HG03097 (cell line): ENCODE measurements around the gene SYCP3.

Source experiments
- ATAC-seq: cut with Tn5 transposase; IDR thresholded peaks from one replicate; pipeline ENCODE4 v1.9.1; 2021; ENCODE audit not compliant: unreplicated experiment, low FRiP score

The SYCP3 gene

DNA sequence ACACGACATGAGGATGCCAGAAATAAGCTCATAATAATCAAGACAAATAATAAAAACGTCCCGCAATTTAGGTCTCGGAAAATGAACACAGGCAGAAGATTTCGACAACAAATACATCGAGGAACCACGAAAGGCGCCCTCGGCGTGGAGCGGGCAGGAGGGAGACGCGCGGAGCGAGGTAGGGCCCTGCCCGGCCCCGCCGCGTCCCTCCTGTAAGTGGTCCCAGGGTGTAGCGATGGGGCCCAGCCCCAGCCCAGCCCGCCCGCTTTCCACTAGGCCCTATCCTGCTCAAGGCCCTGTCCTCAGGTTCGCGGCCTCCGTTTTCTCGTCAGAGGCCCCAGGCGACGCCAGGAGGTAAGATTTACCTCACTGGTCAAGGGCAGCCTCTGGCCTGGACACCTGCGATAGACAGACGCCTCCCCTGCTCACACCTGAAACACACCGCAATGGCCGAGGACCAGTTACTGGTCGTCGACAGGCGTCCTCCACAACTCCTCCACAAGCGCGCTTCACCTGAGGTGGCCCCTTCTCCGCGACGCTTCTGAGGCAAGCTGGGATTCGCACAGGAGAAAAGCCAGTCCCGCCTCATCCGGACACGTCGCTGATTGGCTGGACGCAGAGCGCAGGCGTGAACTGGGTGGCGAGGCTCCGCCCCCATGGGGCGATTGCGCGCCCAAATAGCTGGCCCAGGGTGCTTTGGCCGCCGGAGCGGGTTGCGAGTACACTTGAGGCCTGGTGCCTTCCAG lies at the start of gene SYCP3:
Gene SYCP3, minus strand, starts transcription at position 543 of the 746 bp plus-strand sequence. CDS start 1,527 bp downstream, outside the sequence.
- no peak for ATAC-seq

- ATAC-seq, result no peak
Measured at GRCh38 chr12:101785671-101786070, 46.4 kb upstream of the SYCP3 start.

DNA sequence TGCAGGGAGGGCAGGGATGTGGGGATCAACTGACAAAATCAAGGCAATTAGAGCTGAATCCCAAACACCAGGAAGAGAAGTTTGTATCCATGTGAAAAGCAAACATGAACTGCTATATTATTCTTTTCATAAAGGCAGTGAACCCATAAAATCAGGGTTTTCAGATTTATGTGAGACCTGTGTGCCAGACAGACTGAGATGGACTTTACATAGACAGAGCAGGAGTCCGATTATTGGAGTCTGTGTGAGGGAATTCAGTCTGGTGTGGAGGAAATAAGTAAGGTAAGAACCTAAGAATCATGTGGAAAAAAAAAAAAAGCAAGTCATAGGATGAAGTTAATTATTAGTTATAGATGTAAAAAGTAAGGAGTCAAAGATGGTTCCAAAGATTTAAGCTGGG lies 45.1 kb upstream of the SYCP3 start:
- ATAC-seq, result no peak

- no peak for ATAC-seq
Measured at GRCh38 chr12:101783838-101784237, 44.6 kb upstream of the SYCP3 start.

GRCh38 chr12:101783150-101783549 lies 43.9 kb upstream of the SYCP3 start:
- no peak for ATAC-seq

- no peak for ATAC-seq
Measured at GRCh38 chr12:101782273-101782731, 43.0 kb upstream of the SYCP3 start.

DNA sequence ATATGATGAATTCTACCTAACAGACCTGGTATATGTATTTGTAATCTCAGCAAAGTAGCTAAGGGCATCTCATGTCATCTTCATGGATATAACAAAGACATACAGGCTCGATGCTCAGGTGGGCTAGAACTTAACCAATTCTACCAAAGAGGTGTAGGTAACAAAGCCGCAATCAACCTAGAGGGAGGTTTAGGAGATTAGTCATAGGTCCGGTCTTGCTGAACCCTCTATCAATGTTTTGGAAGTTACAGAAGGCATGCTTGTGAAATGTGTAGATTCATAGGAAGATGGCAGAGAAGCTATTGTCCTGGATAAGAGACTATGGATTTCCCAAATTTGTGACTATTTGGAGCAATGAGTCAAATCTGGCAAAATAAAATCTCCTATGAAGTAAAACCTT lies 42.6 kb upstream of the SYCP3 start:
- no peak for ATAC-seq

GRCh38 chr12:101780599-101780998 lies 41.3 kb upstream of the SYCP3 start:
- no peak for ATAC-seq

GRCh38 chr12:101779626-101780025 lies 40.4 kb upstream of the SYCP3 start:
- ATAC-seq, result no peak

DNA sequence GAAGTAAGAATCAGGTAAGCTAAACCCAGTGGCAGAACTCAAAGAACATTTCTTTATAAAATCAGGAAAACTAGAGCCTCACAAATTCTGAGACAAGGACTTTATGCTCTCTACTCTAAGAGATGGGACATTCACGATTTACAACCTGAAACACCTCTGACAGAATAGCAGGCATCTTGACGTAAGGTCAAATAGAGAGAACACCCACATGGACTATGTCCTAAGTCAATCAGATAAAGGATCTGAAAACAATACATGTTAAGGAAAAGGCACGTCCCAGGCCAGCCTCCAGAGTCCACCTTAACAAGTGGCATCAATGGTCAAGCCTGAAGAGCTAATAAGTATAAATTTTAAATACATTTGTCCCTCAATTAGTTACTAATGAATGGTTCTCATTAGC lies 39.9 kb upstream of the SYCP3 start:
- no peak for ATAC-seq

GRCh38 chr12:101777978-101778377 lies 38.7 kb upstream of the SYCP3 start:
- no peak for ATAC-seq

DNA sequence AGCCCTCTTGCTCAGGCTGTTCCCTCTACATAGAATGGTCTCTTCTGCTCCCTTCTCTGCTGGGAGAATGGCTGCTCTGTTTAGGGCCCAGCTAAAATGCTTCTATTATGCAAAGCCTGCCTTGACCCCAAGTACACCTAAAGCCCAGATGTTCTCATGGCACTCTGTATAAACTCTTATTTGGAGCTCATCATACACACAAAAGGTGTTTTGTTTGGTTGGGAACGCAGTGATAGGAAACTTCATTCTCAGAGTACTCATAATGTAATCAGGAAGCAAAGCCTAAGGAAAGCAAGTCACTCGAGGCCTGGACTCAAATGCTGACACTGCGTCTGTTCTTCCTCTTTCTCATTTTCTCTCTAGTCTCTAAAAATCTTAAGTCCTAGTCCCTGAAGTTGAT lies 38.2 kb upstream of the SYCP3 start:
- no peak for ATAC-seq

GRCh38 chr12:101775816-101776215 lies 36.6 kb upstream of the SYCP3 start:
- no peak for ATAC-seq

DNA sequence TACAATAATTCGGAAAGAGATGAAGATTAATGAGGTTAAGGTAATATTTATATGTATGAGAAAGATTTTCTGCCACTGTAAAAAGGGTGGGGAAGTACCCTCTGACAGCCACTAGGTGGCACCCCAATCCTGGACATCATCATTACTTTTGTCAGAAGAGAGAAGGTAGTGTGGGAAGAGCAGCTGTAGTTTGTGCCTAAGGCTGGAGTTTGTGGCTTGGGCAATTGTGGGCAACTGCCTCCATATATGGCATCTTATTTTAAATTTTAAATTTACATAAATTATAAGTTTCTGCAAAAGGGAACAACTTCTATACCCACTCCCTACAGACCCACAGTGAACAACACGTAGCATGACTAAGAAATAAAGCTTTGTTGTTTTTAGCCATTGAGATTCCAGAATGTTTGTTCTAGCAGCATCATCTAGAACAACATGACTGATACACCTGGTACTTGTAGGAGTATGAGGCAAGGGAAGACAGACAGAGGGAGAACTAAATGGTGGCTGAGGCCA lies 34.4 kb upstream of the SYCP3 start:
- ATAC-seq, result peak; percentile 66

- ATAC-seq, result no peak
Measured at GRCh38 chr12:101772012-101772775, 32.9 kb upstream of the SYCP3 start.

- no peak for ATAC-seq
Measured at GRCh38 chr12:101769865-101770264, 30.6 kb upstream of the SYCP3 start.

- no peak for ATAC-seq
Measured at GRCh38 chr12:101768781-101769180, 29.5 kb upstream of the SYCP3 start.

DNA sequence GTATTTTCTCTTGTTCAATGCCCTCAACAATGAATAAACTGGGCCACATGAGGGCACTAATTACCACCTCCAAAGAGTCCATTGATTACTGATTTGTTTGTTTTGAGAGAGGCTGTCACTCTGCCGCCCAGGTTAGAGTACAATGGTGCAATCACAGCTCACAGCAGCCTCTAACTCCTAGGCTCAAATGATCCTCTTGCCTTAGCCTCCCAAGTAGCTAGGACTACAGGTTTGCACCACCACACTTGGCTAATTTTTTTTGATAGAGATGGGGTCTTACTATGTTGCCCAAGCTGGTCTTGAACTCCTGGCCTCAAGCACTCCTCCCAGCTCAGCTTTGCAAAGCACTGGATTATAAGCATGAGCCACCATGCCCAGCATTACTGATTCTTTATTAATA lies 28.3 kb upstream of the SYCP3 start:
- ATAC-seq, result no peak

DNA sequence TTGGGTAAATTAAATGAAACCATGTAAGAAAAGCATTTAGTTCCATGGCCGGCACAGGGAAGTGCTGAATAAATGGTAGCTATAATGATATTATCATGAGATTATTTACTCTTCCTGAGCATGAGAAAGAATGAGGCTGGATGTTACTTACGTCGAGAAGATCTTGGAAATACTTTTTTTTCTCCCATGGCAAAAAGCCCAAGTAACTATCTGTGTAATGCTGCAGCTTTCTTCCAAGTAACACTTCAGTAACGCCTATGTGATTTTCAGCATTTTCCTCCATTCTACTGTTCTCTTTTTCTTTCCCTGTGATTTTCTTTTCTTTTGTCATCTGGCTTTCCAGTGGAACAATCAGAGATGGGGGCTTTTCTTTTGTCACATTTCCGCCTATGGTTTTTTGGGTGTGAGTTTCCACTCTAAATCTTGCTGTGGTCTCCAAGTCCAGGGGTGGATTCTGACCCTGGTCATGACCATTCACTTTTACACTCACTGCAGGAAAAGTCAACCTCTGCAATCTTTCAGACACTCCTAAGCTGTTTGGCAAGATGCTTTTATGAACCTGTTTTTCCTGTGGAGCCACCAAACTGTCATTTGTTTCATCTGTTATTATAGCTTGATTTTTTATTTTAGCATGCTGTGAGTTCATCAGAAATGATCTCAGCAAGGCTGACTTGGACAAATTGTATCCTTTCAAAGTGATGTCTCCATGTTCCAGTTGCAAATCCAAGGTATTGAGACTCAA lies 25.0 kb upstream of the SYCP3 start:
- no peak for ATAC-seq

DNA sequence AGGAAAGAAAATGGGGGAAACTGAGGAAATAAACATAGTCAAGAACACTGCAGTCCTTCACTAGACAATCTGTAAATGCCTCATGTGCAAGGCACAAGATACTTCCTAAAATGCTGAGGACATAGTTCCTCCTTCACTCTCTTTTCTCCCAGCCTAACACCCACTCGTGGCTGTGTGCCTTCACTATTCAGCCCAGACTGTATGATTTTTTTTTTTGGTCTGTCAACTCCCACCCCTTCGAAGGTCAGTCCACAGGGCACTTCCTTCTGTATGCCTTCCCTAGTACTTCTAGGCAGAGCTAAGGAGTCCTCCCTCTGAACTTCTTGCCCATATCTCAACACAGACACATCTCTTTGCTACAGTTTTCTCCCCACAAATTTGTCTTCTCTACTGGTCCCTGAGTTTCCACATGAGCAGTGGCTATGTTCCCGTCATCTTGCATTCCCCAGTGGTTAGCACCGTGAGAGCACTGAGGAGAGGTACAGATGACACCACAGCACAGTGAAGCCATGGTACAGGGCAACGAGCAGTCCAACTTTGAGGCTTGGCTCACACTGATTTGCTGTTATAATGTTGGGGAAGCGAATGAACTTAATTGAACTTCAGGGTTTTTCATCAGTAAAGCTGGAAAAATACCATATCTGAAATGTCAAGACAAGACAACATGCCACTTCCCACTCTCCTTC lies 24.1 kb upstream of the SYCP3 start:
- ATAC-seq, result no peak
